Measurements from ENCODE around the gene NTRK3.
A peak's percentile ranks its signal among the peaks of the same experiment; 100 is the strongest.

Gene NTRK3

GRCh38 chr15:88177451-88177850 lies 79.1 kb downstream of the NTRK3 start:
- no peak for DNase-seq

GRCh38 chr15:88174571-88174970 lies 82.0 kb downstream of the NTRK3 start:
- no peak for DNase-seq

GRCh38 chr15:88166082-88166993 lies 90.2 kb downstream of the NTRK3 start:
- DNase-seq, result no peak

- DNase-seq, result no peak
These were observed 94.9 kb downstream of the NTRK3 start for GRCh38 chr15:88161636-88162035.

GRCh38 chr15:88155310-88155709 lies 101.2 kb downstream of the NTRK3 start:
- DNase-seq, result no peak

GRCh38 chr15:88152672-88153071 lies 103.9 kb downstream of the NTRK3 start:
- no peak for DNase-seq

- no peak for DNase-seq
These were observed 108.8 kb downstream of the NTRK3 start for GRCh38 chr15:88147760-88148159.

GRCh38 chr15:88144921-88145653 lies 111.5 kb downstream of the NTRK3 start:
- DNase-seq, result no peak

GRCh38 chr15:88142121-88142520 lies 114.4 kb downstream of the NTRK3 start:
- no peak for DNase-seq

GRCh38 chr15:88141269-88141889 lies 115.2 kb downstream of the NTRK3 start:
- DNase-seq, result no peak

- DNase-seq, result no peak
These were observed 116.1 kb downstream of the NTRK3 start for GRCh38 chr15:88140398-88140797.

GRCh38 chr15:88139936-88140335 lies 116.6 kb downstream of the NTRK3 start:
- no peak for DNase-seq

GRCh38 chr15:88133795-88134194 lies 122.7 kb downstream of the NTRK3 start:
- DNase-seq, result no peak

GRCh38 chr15:88132499-88132898 lies 124.0 kb downstream of the NTRK3 start:
- no peak for DNase-seq

- no peak for DNase-seq
These were observed 124.6 kb downstream of the NTRK3 start for GRCh38 chr15:88131937-88132336.

- DNase-seq, result no peak
These were observed 129.1 kb downstream of the NTRK3 start for GRCh38 chr15:88127432-88127790.

GRCh38 chr15:88126695-88127431 lies 129.7 kb downstream of the NTRK3 start:
- DNase-seq, result no peak

GRCh38 chr15:88125576-88125975 lies 131.0 kb downstream of the NTRK3 start:
- DNase-seq, result no peak

GRCh38 chr15:88124199-88124598 lies 132.3 kb downstream of the NTRK3 start:
- DNase-seq, result no peak

GRCh38 chr15:88121968-88122530 lies 134.5 kb downstream of the NTRK3 start:
- no peak for DNase-seq

GRCh38 chr15:88120026-88120425 lies 136.5 kb downstream of the NTRK3 start:
- peak; percentile 4 for DNase-seq

GRCh38 chr15:88118741-88119140 lies 137.8 kb downstream of the NTRK3 start:
- DNase-seq, result no peak

GRCh38 chr15:88118035-88118434 lies 138.5 kb downstream of the NTRK3 start:
- no peak for DNase-seq

All from NCI-H1436 (cell line).